Skin epidermis (tissue), 12 donors: ENCODE results near the gene APOL2.

Experiments
- H3K27ac ChIP-seq, 21 experiments: fragments of 200-600 bp; sonication (generic) in 11 of 21; one replicate each; pipeline ENCODE4 v1.5.0; 2020; ENCODE audit warnings: mild to moderate bottlenecking in 3 of 21, inconsistent platforms in 2 of 21, moderate library complexity in 2 of 21
- H3K4me3 ChIP-seq, 7 experiments: fragments of 200-600 bp; sonication (generic) in 2 of 7; one replicate each; pipeline ENCODE4 v1.5.0; 2020; ENCODE audit warnings: inconsistent platforms in 2 of 7, mild to moderate bottlenecking in 2 of 7, moderate library complexity in 1 of 7

APOL2 gene

DNA sequence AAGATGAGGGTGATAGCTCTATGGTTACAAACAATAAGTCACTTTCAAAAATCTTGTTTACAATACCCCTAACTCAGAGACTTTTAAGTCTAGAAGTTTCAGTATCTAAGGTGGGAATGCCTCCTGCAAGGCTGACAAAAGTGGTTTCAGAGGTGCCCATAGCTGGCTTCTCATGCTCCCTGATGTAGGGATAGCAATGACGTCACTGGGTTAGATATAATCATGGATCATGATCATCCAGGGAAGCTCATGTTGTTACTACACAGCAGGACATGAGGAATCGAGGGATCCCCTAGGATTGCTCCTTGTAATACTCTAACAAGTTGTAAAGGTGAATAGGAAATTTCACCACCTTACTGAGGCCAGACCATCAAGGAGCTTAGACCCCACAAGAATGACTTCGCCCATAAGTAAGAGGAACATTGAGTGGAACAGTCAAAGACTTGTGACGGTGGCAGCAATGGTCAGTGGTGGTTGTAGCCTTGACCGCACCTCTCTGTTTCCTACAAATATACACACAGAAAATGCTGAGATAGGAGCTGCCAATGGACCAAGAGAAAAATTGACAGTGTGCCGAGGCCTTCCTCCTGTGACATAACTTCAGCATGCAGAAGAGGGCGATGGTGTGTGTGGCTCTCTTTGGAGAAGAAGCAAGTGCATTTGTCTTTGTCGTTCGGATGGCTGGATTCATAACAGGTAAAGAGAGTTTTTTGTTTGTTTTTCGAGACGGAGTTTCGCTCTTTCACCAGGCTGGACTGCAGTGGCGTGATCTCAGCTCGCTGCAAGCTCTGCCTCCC is 53.3 kb downstream of the APOL2 start:
- H3K4me3 ChIP-seq: no peak overlapping the region
- H3K27ac ChIP-seq: no peak overlapping the region

DNA sequence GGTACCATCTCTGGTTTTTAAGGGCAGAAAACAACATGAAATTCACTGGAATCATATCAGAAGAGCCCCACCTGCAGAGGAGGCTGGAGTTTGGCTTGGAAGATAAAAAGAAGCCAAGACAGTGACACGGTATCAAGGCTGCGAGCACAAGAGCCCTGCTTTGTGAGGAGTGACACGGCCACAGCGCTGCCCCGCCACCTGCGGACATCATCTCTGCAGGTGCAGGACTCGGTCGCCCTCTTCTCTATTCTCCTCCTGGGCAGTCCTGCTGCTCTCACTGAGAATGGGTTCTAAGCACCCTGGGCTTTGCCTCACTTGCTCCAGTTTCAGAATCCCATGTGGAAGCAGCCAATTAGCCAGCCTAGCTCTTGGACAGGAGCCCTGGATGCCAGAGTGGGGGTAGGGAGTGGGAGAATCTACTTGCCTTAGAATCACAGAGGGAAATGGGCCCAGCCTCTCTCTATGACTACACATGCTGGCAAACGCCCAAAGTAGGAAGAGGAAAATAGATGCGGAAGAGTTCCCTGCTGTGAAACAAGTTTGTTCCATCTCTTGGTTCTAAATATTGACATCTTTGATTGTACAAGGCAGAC is 54.8 kb downstream of the APOL2 start:
- Histone ChIP-seq H3K27ac (no peak overlapping the region), H3K4me3 (no peak overlapping the region)

DNA sequence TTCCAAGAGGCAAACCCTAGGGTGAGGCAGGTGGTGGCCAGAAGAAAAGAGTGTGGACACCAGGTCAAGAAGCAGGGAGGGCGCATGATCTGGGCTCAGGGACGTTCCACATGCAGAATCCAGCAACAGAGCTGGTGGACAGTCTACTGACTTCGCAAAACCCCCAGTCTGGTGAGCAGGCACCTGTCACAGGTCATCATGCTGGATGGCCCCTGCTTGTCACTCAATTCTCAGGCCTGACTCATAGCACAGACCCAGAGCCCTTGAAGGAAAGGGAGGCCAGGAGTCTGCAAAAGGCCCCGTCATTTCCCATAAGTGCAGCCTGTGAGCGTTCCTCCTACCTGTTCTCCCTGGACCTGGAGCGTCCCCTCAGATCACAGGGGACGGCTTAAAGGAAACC is 55.9 kb downstream of the APOL2 start:
- H3K27ac ChIP-seq: no peak overlapping the region
- no peak overlapping the region for H3K4me3 ChIP-seq

DNA sequence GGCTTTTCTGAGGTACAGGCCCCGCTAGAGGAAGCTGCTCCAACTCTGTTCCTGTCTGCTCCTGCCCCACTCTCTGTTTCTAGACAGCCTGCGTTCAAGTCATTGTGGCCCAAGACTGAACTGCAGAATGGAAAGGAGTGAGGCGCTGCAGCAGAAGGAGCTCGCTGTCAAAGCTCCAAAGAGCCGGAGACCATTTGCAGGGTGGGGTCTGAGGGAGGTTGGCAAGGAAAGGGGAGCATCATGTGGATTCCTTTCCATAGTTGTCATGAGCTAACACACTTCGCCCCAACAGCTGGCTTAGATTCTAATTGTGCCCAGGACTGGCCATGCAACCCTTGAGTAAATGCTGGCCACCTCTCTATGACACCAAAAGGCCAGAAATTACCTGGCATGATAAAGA is 56.5 kb downstream of the APOL2 start:
- H3K27ac ChIP-seq: no peak overlapping the region
- no peak overlapping the region for H3K4me3 ChIP-seq

DNA sequence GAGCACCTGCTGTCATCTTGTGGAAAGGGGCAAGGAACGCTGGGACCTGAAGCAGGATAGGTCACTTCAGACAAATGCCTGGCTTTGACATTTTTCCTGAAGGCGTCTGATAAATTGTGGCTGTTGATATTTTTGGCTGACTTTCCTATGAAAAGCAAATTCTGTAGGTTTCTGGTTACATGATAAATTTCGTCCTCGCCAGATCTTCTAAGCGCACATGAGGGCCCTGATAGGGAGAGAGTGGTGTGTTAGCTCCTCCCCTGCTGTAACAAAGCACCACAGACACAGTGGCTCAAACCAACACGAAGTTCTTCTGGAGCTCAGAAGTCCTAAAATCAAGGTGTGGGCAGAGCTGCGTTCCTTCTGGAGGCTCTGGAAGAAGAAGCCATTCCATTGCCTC is 57.3 kb downstream of the APOL2 start:
- H3K27ac ChIP-seq: no peak overlapping the region
- H3K4me3 ChIP-seq: no peak overlapping the region

DNA sequence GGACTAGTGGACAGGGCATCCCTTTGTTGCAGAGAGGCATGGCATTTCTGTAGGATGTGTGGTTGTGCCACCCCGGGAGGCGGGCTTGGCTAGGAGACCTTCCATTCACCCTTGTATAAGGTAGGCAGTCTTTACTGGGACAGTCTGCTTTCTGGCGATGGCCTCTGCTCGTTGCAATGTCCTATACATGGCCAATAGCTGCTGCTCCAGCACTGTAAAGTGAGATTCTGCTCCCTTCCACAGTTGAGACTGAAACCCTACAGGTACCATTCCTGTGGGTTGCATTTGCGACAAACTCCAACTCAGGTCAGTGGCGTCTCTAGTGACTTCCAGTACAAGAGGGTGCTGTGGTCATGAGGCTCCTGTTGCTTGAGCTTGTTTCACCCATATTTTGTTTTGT is 58.4 kb downstream of the APOL2 start:
- no peak overlapping the region for H3K27ac ChIP-seq
- no peak overlapping the region for H3K4me3 ChIP-seq

DNA sequence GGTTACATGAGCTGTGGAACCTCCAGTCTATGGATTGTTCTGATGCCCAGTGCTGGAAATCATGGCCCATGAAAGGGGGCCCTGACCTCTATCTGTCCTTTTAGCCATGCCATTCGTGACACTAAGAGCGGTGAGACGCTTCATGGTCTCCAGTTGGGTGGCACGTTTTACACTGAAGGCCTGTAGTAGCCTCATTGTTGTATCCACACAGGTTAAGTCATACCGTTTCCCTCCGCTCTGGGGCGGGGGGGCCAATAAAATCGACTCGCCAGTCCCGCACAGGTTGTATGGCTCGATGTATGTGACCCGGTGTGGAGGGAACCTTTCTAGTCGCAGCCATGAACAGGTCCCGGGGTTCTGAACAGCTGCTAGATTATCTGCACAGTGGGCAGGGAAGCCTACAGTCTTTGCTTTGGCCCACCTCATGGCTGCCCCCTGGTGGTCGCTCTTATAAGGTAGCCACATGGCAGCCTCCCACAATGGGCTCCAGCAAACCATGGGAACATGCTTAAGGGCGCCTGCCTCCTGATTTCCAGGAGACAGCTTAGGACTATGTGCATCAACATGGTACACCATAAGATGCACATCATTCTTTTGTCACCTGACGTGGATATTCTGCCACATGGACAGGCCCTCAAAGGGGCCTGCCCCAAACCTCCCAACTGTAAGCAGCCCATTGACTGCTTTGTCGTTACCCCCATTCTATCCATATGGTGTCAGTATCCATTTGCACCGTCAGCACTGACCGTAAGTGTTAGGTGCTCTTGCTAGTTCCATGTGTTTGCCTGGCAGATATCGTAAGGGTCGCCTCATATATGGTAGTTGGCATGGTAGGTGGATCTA is 59.1 kb downstream of the APOL2 start:
- H3K4me3 ChIP-seq: no peak overlapping the region
- no peak overlapping the region for H3K27ac ChIP-seq

DNA sequence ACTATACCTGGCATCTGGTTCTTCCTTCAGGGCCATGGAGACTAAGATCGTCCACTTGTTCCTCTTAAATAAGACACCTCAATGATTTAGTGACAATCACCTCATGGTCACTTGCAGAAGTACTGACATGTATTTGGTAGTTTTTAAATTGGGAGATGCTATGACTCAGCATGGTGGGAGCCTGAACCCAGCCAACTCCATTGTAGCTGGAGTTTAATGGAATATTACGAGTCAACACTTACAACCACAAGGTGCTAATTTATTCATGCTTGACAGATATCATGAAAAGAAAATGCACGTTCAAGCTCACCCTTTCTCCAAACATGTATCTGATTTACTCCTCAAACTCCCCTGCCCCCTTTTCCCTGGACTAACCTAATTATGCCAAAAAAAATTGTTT is 62.2 kb downstream of the APOL2 start:
- Histone ChIP-seq H3K27ac (no peak overlapping the region), H3K4me3 (no peak overlapping the region)
